ENCODE results near the gene PDLIM7.

GRCh38 chr5:177448244-177448950 lies 49.0 kb downstream of the PDLIM7 start:
- TF ChIP-seq CTCF (conservative IDR thresholded peaks at IDR 0.05; ENCODE audit: low read depth, low read length) (no peak), MAFK (IDR thresholded peaks at IDR 0.05; ENCODE audit: low read depth, low read length) (no peak), POLR2A (IDR thresholded peaks at IDR 0.05; ENCODE audit: low read depth, low read length) (no peak), RCOR1 (IDR thresholded peaks at IDR 0.05; ENCODE audit: insufficient replicate concordance, low read length) (no peak), CEBPB (IDR thresholded peaks at IDR 0.05; ENCODE audit: low read depth, low read length) (peak; percentile 87), SMC3 (IDR thresholded peaks at IDR 0.05; ENCODE audit: low read depth, low read length) (no peak), RAD21 (IDR thresholded peaks at IDR 0.05; ENCODE audit: low read length) (no peak)
- TF ChIP-seq, protein P1, sequence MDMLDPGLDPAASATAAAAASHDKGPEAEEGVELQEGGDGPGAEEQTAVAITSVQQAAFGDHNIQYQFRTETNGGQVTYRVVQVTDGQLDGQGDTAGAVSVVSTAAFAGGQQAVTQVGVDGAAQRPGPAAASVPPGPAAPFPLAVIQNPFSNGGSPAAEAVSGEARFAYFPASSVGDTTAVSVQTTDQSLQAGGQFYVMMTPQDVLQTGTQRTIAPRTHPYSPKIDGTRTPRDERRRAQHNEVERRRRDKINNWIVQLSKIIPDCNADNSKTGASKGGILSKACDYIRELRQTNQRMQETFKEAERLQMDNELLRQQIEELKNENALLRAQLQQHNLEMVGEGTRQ (IDR thresholded peaks at IDR 0.05; ENCODE audit: low read depth, low read length) = no peak

All from IMR-90 (cell line).